Activated CD8-positive, alpha-beta T cell treated with anti-CD3 and anti-CD28 coated beads for 36 hours (primary cell): ENCODE data around the gene ACACA. TPM values are rescaled to one million over a fixed set of nuclear protein-coding genes. Genes with fewer than 3 reads are reported as not detected.

Source experiments
- ATAC-seq: fragments of 200-7000 bp; cut with Tn5 transposase; one replicate; pipeline ENCODE4 v1.10.0; 2021; ENCODE audit warnings: mild to moderate bottlenecking, moderate library complexity
- CTCF ChIA-PET: fragments of 350-600 bp; sonication (Branson Sonifier 250); formaldehyde crosslinking; loops from one replicate; lab custom pipeline; 2021; ENCODE audit warnings: antibody characterized with exemption; lab: Charles Lee
- POLR2A ChIA-PET: fragments of 350-600 bp; sonication (Branson Sonifier 250); formaldehyde crosslinking; loops from one replicate; lab custom pipeline; 2021; ENCODE audit warnings: antibody characterized with exemption; lab: Charles Lee
- DNase-seq: peaks from one replicate; pipeline ENCODE4 v3.0.0-alpha.2; 2020
- H3K27ac Mint-ChIP-seq: one replicate; pipeline ENCODE4 v1.8.0; 2021; ENCODE audit warnings: mild to moderate bottlenecking, mixed read lengths
- H3K27me3 Mint-ChIP-seq: one replicate; pipeline ENCODE4 v1.8.0; 2021; ENCODE audit warnings: mixed read lengths
- H3K36me3 Mint-ChIP-seq: one replicate; pipeline ENCODE4 v1.8.0; 2021; ENCODE audit warnings: low read depth, mixed read lengths
- H3K4me1 Mint-ChIP-seq: one replicate; pipeline ENCODE4 v1.8.0; 2021; ENCODE audit warnings: low read depth, mixed read lengths
- H3K4me3 Mint-ChIP-seq: one replicate; pipeline ENCODE4 v1.8.0; 2021; ENCODE audit warnings: mild to moderate bottlenecking, moderate library complexity, mixed read lengths
- H3K9me3 Mint-ChIP-seq: one replicate; pipeline ENCODE4 v1.8.0; 2021; ENCODE audit warnings: mixed read lengths
- CTCF ChIP-seq: fragments of 200-600 bp; IDR thresholded peaks from one replicate; pipeline ENCODE4 v1.8.0; 2022; ENCODE audit warnings: antibody characterized with exemption, mild to moderate bottlenecking
- intact Hi-C: fragments of 100-400 bp; cut with micrococcal nuclease; formaldehyde crosslinking; loops from one replicate; pipeline ENCODE4 v1.10.0; 2022
- total RNA-seq, 2 experiments: library from RNA; stranded (reverse); gene quantifications; one replicate each; pipeline ENCODE4 v1.2.3, GENCODE V29; 2021

The ACACA gene
- total RNA-seq, 2 experiments from 2014 or later: 66.0 to 68.2 TPM

DNA sequence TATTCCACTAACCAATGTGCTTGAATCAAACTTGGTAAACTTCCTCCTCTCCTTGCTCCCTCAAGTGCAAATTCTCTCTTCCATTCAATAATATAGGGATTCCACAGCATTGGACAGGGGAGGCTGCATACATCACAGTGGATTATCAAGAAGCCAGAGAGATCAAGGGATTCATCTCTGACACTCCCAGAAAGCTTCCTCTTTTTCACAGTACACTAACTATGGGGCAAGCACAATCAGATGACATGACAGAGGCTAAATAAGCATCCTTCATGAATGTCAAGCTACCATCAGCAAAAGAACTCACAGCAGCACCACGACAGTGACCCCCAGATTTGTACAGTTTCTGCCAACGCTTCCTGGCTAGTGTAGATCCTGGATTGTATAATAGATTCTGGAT, 209.3 kb downstream of the ACACA start:
- Mint-ChIP-seq H3K36me3 (peaks cover 37% of the 10 kb centered on the region), H3K4me3 (no peak overlapping the region), H3K4me1 (peaks cover 5% of the 10 kb centered on the region), H3K9me3 (no peaks in the 10 kb centered on the region), H3K27me3 (no peaks in the 10 kb centered on the region), H3K27ac (no peak overlapping the region)
- DNase-seq (no peak), ATAC-seq (no peak)
- TF ChIP-seq CTCF: no peak
- POLR2A ChIA-PET: no interaction called here
- intact Hi-C loops: no loop called here
- CTCF ChIA-PET: interaction anchor here (1.3 kb wide), 2 partner anchors 11 to 35 kb away, joined by 4 read pairs; no protein-coding TSS in a partner anchor

- H3K27me3 Mint-ChIP-seq: no peaks in the 10 kb centered on the region
- POLR2A ChIA-PET: no interaction called here
- H3K4me3 Mint-ChIP-seq: no peak overlapping the region
These were observed 212.4 kb downstream of the ACACA start for GRCh38 chr17:37194208-37194607.

DNA sequence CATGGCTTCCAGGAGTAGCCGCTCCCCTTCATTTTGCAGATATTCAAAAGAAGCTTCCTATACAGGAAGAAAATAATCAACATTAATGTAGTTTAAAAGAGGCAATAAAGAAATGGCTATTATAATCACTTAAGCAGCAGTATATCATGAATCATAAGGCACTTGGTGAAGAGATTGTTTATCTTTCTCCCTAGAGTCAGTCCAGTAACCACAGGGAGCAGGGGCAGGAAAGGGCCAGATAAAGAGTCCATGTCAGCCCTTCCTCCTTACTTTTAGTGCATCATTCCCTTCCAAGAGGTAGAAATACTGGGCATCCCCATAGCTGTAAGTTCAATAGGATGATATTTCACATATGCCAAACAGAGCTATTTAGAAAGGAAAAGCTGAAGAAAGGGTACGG, 215.4 kb downstream of the ACACA start:
- no peaks in the 10 kb centered on the region for H3K27me3 Mint-ChIP-seq
- intact Hi-C loops: no loop called here
- CTCF ChIA-PET: interaction anchor here (1.1 kb wide), 1 partner anchor 49 kb away, joined by 3 read pairs; no protein-coding TSS in a partner anchor

More at GRCh38 chr17:37194208-37194607, 212.4 kb downstream of the ACACA start:
- no peaks in the 10 kb centered on the region for H3K9me3 Mint-ChIP-seq
- CTCF ChIA-PET: interaction anchor here (1.4 kb wide), 1 partner anchor 46 kb away, joined by 4 read pairs; no protein-coding TSS in a partner anchor
- no peak for TF ChIP-seq CTCF
- intact Hi-C loops: no loop called here
- H3K36me3 Mint-ChIP-seq: peaks cover 29% of the 10 kb centered on the region
- H3K27ac Mint-ChIP-seq: no peak overlapping the region
- no peak for ATAC-seq
- no peak for DNase-seq
- peaks cover 5% of the 10 kb centered on the region for H3K4me1 Mint-ChIP-seq

DNA sequence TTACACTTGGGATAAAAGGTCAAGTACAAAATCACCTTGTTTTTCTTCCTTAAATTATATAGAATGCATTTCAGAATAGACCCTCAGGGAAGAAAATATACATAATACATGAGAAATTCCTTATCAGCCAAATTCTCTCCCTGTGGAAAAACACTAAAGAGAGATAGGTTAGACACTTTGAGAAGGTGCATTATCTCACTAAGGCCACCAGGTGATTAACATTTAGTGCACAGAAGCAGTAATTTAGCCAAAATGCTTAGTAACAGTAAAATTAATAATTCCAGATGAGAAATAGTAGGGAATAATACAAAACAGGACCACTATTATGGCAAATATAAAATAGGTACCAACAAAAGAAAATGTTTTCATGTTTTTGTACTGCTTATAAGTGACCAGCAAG, 216.1 kb downstream of the ACACA start:
- H3K4me1 Mint-ChIP-seq: peaks cover 3% of the 10 kb centered on the region
- H3K27ac Mint-ChIP-seq: no peak overlapping the region
- TF ChIP-seq CTCF: no peak
- no peaks in the 10 kb centered on the region for H3K27me3 Mint-ChIP-seq
- no peak overlapping the region for H3K4me3 Mint-ChIP-seq
- ATAC-seq: no peak
- CTCF ChIA-PET: interaction anchor here (1.1 kb wide), 1 partner anchor 50 kb away, joined by 3 read pairs; no protein-coding TSS in a partner anchor
- DNase-seq: no peak
- POLR2A ChIA-PET: no interaction called here
- no peaks in the 10 kb centered on the region for H3K9me3 Mint-ChIP-seq
- peaks cover 39% of the 10 kb centered on the region for H3K36me3 Mint-ChIP-seq
- intact Hi-C loops: no loop called here

More for the DNA sequence above, 215.4 kb downstream of the ACACA start:
- Mint-ChIP-seq H3K4me3 (no peak overlapping the region), H3K4me1 (peaks cover 5% of the 10 kb centered on the region), H3K36me3 (peaks cover 39% of the 10 kb centered on the region), H3K27ac (no peak overlapping the region), H3K9me3 (no peaks in the 10 kb centered on the region)
- DNase-seq: no peak
- ATAC-seq: no peak
- POLR2A ChIA-PET: no interaction called here
- TF ChIP-seq CTCF: no peak

DNA sequence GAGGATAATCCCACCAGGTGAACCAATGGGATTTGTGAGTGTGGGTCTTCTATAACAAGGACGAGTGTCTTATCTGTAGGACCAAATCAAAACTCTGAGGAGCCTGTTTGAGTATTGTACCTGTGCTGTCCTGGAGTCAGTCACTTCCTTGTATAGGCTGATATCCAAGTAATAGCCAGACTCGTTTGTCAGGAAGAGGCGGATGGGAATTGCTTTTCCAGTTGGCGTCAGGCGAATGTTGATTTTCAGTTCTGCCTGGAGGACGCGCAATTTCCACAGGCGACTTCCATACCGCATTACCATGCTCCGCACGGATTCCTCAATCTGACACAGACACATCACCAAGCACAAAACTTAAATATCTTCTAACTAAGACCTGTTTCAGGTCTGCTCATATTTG, 218.5 kb downstream of the ACACA start:
- peaks cover 41% of the 10 kb centered on the region for H3K36me3 Mint-ChIP-seq

More for the DNA sequence above, 218.5 kb downstream of the ACACA start:
- Mint-ChIP-seq H3K4me1 (no peaks in the 10 kb centered on the region), H3K9me3 (no peaks in the 10 kb centered on the region), H3K27me3 (no peaks in the 10 kb centered on the region), H3K27ac (no peak overlapping the region), H3K4me3 (no peak overlapping the region)
- no peak for TF ChIP-seq CTCF
- ChIA-PET POLR2A (no interaction called here), CTCF (interaction anchor here (1.1 kb wide), 1 partner anchor 46 kb away, joined by 4 read pairs; no protein-coding TSS in a partner anchor)
- DNase-seq: no peak
- no peak for ATAC-seq
- intact Hi-C loops: no loop called here
